Neuronal stem cell (in vitro differentiated cells): ENCODE results near the gene CPLANE1.
A peak's percentile ranks its signal among the peaks of the same experiment; 100 is the strongest.
"Not testable (repeated sequence)": the region's sequence is repeated elsewhere in the genome, so short reads cannot be mapped to it uniquely, and the experiment has no call there.

Experiments
- DNase-seq: peaks from one replicate; pipeline ENCODE4 v3.0.0-alpha.2; 2013; ENCODE audit warnings: low spot score
- H2AFZ ChIP-seq: one replicate; pipeline ENCODE4 v1.6.1; 2013; ENCODE audit warnings: mild to moderate bottlenecking, low read length, inconsistent platforms
- H2AK5ac ChIP-seq: 2 replicates; pipeline ENCODE4 v1.6.1; 2013; ENCODE audit warnings: low read depth, mild to moderate bottlenecking, inconsistent platforms, low read length, moderate library complexity, mixed read lengths
- H2BK120ac ChIP-seq: 2 replicates; pipeline ENCODE4 v1.6.1; 2013; ENCODE audit warnings: low read depth, mild to moderate bottlenecking, inconsistent platforms, low read length, moderate library complexity, mixed read lengths
- H2BK12ac ChIP-seq: one replicate; pipeline ENCODE4 v1.6.1; 2013; ENCODE audit warnings: low read length, inconsistent platforms
- H2BK15ac ChIP-seq: 2 replicates; pipeline ENCODE4 v1.6.1; 2013; ENCODE audit warnings: mild to moderate bottlenecking, low read length, inconsistent platforms, mixed read lengths
- H2BK5ac ChIP-seq: one replicate; pipeline ENCODE4 v1.6.1; 2013; ENCODE audit warnings: inconsistent platforms, mild to moderate bottlenecking, low read length, moderate library complexity
- H3K14ac ChIP-seq: one replicate; pipeline ENCODE4 v1.6.1; 2013; ENCODE audit warnings: low read length, inconsistent platforms
- H3K18ac ChIP-seq: 2 replicates; pipeline ENCODE4 v1.6.1; 2013; ENCODE audit warnings: low read length, inconsistent platforms
- H3K23ac ChIP-seq: 2 replicates; pipeline ENCODE4 v1.6.1; 2013; ENCODE audit warnings: low read depth, mild to moderate bottlenecking, mixed read lengths, low read length, inconsistent platforms; ENCODE audit not compliant: poor library complexity
- H3K27ac ChIP-seq: replicated peaks from 3 replicates; pipeline ENCODE4 v1.5.1; 2013; ENCODE audit warnings: low read length, inconsistent platforms
- H3K27me3 ChIP-seq, 3 experiments: 2 replicates each; pipeline ENCODE4 v1.6.1; 2013; ENCODE audit warnings: low read length in 3 of 3, mild to moderate bottlenecking in 2 of 3, inconsistent platforms in 1 of 3, low read depth in 1 of 3, mixed read lengths in 1 of 3, moderate library complexity in 1 of 3; ENCODE audit not compliant: control insufficient read depth in 3 of 3, insufficient read depth in 3 of 3
- H3K36me3 ChIP-seq, 2 donors: replicated peaks in 1 of 2; 2 replicates each; pipeline ENCODE4 v1.6.1; 2013; ENCODE audit warnings: low read length in 2 of 2; ENCODE audit not compliant: control insufficient read depth in 2 of 2, insufficient read depth in 2 of 2
- H3K4ac ChIP-seq: 2 replicates; pipeline ENCODE4 v1.6.1; 2013; ENCODE audit warnings: inconsistent platforms, mild to moderate bottlenecking, low read length, moderate library complexity
- H3K4me1 ChIP-seq, 2 donors: 1 replicate in 1 of 2; 2 replicates in 1 of 2; pipeline ENCODE4 v1.6.1; 2013; ENCODE audit warnings: low read length in 2 of 2, low read depth in 1 of 2; ENCODE audit not compliant: control insufficient read depth in 2 of 2, insufficient read depth in 1 of 2
- H3K4me2 ChIP-seq: one replicate; pipeline ENCODE4 v1.6.1; 2013; ENCODE audit warnings: mild to moderate bottlenecking, low read length, inconsistent platforms; ENCODE audit not compliant: insufficient read depth, poor library complexity, severe bottlenecking
- H3K4me3 ChIP-seq, 2 donors: 2 replicates each; pipeline ENCODE4 v1.5.1; 2013; ENCODE audit warnings: low read length in 2 of 2, mild to moderate bottlenecking in 2 of 2, inconsistent platforms in 1 of 2, moderate library complexity in 1 of 2
- H3K79me1 ChIP-seq: one replicate; pipeline ENCODE4 v1.6.1; 2013; ENCODE audit warnings: low read depth, mild to moderate bottlenecking, inconsistent platforms, low read length, moderate library complexity
- H3K9ac ChIP-seq: one replicate; pipeline ENCODE4 v1.6.1; 2013; ENCODE audit warnings: mild to moderate bottlenecking, low read depth, low read length, inconsistent platforms; ENCODE audit not compliant: poor library complexity
- H3K9me3 ChIP-seq, 2 donors: replicated peaks in 1 of 2; 2 replicates each; pipeline versions ENCODE3 to v1.6.1; 2013; ENCODE audit warnings: low read length in 2 of 2, mild to moderate bottlenecking in 2 of 2, inconsistent platforms in 1 of 2, low read depth in 1 of 2, mixed read lengths in 1 of 2, moderate library complexity in 1 of 2; ENCODE audit not compliant: control insufficient read depth in 2 of 2, insufficient read depth in 1 of 2
- H4K8ac ChIP-seq: one replicate; pipeline ENCODE4 v1.6.1; 2013; ENCODE audit warnings: low read depth, mild to moderate bottlenecking, inconsistent platforms, low read length, moderate library complexity
- H4K91ac ChIP-seq: one replicate; pipeline ENCODE4 v1.6.1; 2013; ENCODE audit warnings: low read length, low read depth, mild to moderate bottlenecking, inconsistent platforms; ENCODE audit not compliant: poor library complexity
- WGBS, 2 donors: extraction: QIAGEN DNeasy Blood & Tissue Kit; methylation state at CpG; one replicate each; pipeline ENCODE4 v1.1.7; 2013; ENCODE audit warnings: missing lambda C conversion rate in 2 of 2, mixed read lengths in 1 of 2; ENCODE audit not compliant: insufficient read length in 2 of 2, insufficient replicate concordance in 1 of 2; ENCODE audit errors: extremely low coverage in 2 of 2; 5-methylcytosine and 5-hydroxymethylcytosine counted together

CPLANE1 gene

DNA sequence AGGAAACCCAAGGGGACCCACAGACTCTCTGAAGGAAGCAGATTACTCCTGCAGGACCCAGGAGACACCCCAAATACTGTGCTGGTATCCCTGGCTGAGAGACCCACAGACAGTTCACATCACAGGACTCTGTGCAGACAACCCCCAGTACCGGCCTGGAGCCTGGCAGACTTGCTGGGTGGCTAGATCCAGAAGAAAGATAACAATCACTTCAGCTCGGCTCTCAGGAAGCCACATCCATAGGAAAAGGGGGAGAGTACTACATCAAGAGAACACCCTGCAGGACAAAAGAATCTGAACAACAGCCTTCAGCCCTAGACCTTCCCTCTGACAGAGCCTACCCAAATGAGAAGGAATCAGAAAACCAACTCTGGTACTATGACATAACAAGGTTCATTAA, 166.2 kb downstream of the CPLANE1 start:
- H3K79me1 ChIP-seq, H3K9me3 ChIP-seq, H3K36me3 ChIP-seq, H3K4me2 ChIP-seq, H2AK5ac ChIP-seq, H3K4ac ChIP-seq, H2BK5ac ChIP-seq, H4K91ac ChIP-seq, H2BK12ac ChIP-seq, H3K4me1 ChIP-seq, H3K4me3 ChIP-seq, H3K27me3 ChIP-seq, DNase-seq, H3K18ac ChIP-seq, H3K23ac ChIP-seq, H3K14ac ChIP-seq, H2BK120ac ChIP-seq, H3K9ac ChIP-seq, H2BK15ac ChIP-seq, H3K27ac ChIP-seq, H2AFZ ChIP-seq: not testable (repeated sequence)
- H4K8ac ChIP-seq: peak overlapping the region; percentile 65
- no CpG with 5 or more reads among the region's 2 CpGs for WGBS, 2 donors

GRCh38 chr5:37080697-37081096, 168.5 kb downstream of the CPLANE1 start:
- Histone ChIP-seq H3K27me3 (no peaks in the 10 kb centered on the region), H3K79me1 (no peaks in the 10 kb centered on the region), H2BK12ac (no peak overlapping the region), H3K36me3 (peaks cover 4 to 8% of the 10 kb centered on the region in 2 donors), H2BK5ac (no peak overlapping the region), H2BK15ac (no peak overlapping the region), H3K4me3 (no peak overlapping the region), H3K14ac (no peak overlapping the region), H3K9me3 (no peaks in the 10 kb centered on the region), H3K18ac (no peak overlapping the region), H2AFZ (no peak overlapping the region), H3K27ac (no peak overlapping the region), H4K8ac (no peak overlapping the region), H2BK120ac (no peak overlapping the region), H3K9ac (no peak overlapping the region), H4K91ac (no peak overlapping the region), H3K4ac (no peak overlapping the region), H3K23ac (no peak overlapping the region), H2AK5ac (no peak overlapping the region), H3K4me1 (no peaks in the 10 kb centered on the region), H3K4me2 (no peak overlapping the region)
- no CpG with 5 or more reads among the region's 3 CpGs for WGBS, 2 donors
- DNase-seq: no peak

DNA sequence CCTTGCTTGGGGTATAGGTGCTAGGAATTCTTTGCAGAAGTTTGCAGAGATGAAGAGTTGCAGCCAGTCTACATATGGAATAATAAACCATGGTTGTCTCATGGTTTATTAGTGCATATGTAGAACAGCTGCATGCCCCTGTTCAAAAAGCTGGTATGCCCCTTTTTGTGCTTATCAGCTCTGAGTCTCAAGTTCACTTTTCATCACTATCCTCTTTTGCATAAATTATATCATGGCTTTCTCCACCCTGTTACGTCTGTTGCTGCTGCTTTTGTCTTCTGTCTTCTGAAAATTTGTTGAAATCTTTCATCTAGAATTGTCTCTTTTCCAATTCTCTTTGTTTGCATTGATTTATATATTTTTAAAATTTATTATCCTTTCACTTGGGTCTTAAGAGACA, 172.0 kb downstream of the CPLANE1 start:
- no peak overlapping the region for H2AK5ac ChIP-seq
- no peak overlapping the region for H3K4me3 ChIP-seq
- H2BK12ac ChIP-seq: no peak overlapping the region
- H3K14ac ChIP-seq: no peak overlapping the region
- H4K91ac ChIP-seq: no peak overlapping the region
- no peaks in the 10 kb centered on the region for H3K27me3 ChIP-seq
- H3K9me3 ChIP-seq: no peaks in the 10 kb centered on the region
- H3K4me2 ChIP-seq: no peak overlapping the region
- no peak overlapping the region for H3K27ac ChIP-seq
- H4K8ac ChIP-seq: no peak overlapping the region
- no peaks in the 10 kb centered on the region for H3K4me1 ChIP-seq
- H2BK120ac ChIP-seq: no peak overlapping the region
- H2BK5ac ChIP-seq: no peak overlapping the region
- H3K9ac ChIP-seq: no peak overlapping the region
- no peak overlapping the region for H3K23ac ChIP-seq
- H3K18ac ChIP-seq: no peak overlapping the region
- WGBS, 2 donors: no CpG with 5 or more reads among the region's 1 CpG
- no peak overlapping the region for H2BK15ac ChIP-seq
- H3K4ac ChIP-seq: no peak overlapping the region
- no peak overlapping the region for H2AFZ ChIP-seq
- no peak for DNase-seq
- H3K36me3 ChIP-seq: peaks cover 4 to 8% of the 10 kb centered on the region in 2 donors
- H3K79me1 ChIP-seq: no peaks in the 10 kb centered on the region

GRCh38 chr5:37075399-37075950, 173.7 kb downstream of the CPLANE1 start:
- no CpG with 5 or more reads among the region's 3 CpGs for WGBS, 2 donors
- Histone ChIP-seq H3K9me3 (no peaks in the 10 kb centered on the region), H4K8ac (no peak overlapping the region), H3K4me2 (no peak overlapping the region), H2BK5ac (no peak overlapping the region), H3K9ac (no peak overlapping the region), H3K36me3 (peaks cover 4 to 8% of the 10 kb centered on the region in 2 donors), H3K27ac (no peak overlapping the region), H3K14ac (no peak overlapping the region), H2BK120ac (no peak overlapping the region), H3K23ac (no peak overlapping the region), H3K4me1 (no peaks in the 10 kb centered on the region), H2AK5ac (no peak overlapping the region), H3K4ac (no peak overlapping the region), H2AFZ (no peak overlapping the region), H4K91ac (no peak overlapping the region), H3K4me3 (no peak overlapping the region), H2BK15ac (no peak overlapping the region), H3K27me3 (no peaks in the 10 kb centered on the region), H3K18ac (no peak overlapping the region), H2BK12ac (no peak overlapping the region), H3K79me1 (no peaks in the 10 kb centered on the region)
- no peak for DNase-seq
